Measurements from ENCODE around the gene GCC2. TPM values are rescaled to one million over a fixed set of nuclear protein-coding genes. Genes with fewer than 3 reads are reported as not detected.

The GCC2 gene
- total RNA-seq, 2 experiments from 2014 or later, result 19.7 to 43.9 TPM

Small RNAs within 50 kb of the gene (small RNA-seq; reads per million reads assigned to genes)
- gene SMIM12P1, result not detected

Other genes with a start within 250 kb of the GCC2 start
- not detected in 2 replicates for gene SULT1C3, start 209.2 kb upstream of the GCC2 start, total RNA-seq (2014; rRNA removed; shearing (Covaris generic))
- not detected in 2 replicates for gene SULT1C3, start 209.2 kb upstream of the GCC2 start, total RNA-seq (2022)
- not detected in 2 replicates for gene SULT1C2, start 160.3 kb upstream of the GCC2 start, total RNA-seq (2014; rRNA removed; shearing (Covaris generic))
- gene SULT1C2, start 160.3 kb upstream of the GCC2 start, total RNA-seq (2022), result not detected in 2 replicates
- gene SULT1C4, start 71.3 kb upstream of the GCC2 start, total RNA-seq (2014; rRNA removed; shearing (Covaris generic)), result not detected in 2 replicates
- gene SULT1C4, start 71.3 kb upstream of the GCC2 start, total RNA-seq (2022), result not detected in 2 replicates
- 33.6 and 53.3 TPM in 2 replicates for gene LIMS1, start 85.3 kb downstream of the GCC2 start, total RNA-seq (2014; rRNA removed; shearing (Covaris generic))
- gene LIMS1, start 85.3 kb downstream of the GCC2 start, total RNA-seq (2022), result 66.6 and 74.7 TPM in 2 replicates